Measurements from ENCODE around the gene PEX26. TPM values are rescaled to one million over a fixed set of nuclear protein-coding genes. Genes with fewer than 3 reads are reported as not detected.
A peak's percentile ranks its signal among the peaks of the same experiment; 100 is the strongest.

PEX26 gene
- total and polyA plus RNA-seq, 2 of the 13 experiments (the other 11 are each of a cell fraction or from before 2014, with no cell fraction given) = 10.6 to 25.1 TPM

DNA sequence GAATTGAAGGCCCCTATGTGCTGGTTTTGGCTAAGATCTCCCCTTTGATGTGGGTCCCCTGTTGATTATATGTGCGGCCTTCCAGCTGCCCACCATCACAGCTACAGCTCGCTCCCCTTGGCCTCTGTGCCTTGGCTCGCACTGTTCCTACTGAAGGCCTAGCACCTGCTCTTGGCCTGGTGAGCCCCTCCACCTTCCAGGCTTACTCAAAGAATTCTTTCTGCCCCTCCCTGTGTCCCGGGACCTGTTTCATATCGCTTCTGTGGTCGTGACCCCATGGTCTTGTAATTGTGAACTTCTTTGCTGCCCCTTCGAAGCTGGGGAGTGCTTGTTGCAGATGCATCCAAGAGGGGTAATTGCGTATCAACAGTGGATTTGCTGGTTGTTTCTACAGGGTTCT, 12.5 kb downstream of the PEX26 start:
- TSS peak; percentile 32 for BruUV-seq (replicated peaks)
- peaks cover 10 to 28% of the 10 kb centered on the region in 2 experiments; a peak in 4 of 5 replicates for H3K36me3 ChIP-seq (replicated peaks in 1 of 2; ENCODE audit: control insufficient read depth in 1 of 2, insufficient read depth in 2 of 2, low read length in 2 of 2)
- POLR2A ChIA-PET = interaction anchor here (2.8 kb wide), 1 partner anchor 13 kb away, joined by 33 read pairs; the partner anchor contains the start of gene PEX26

DNA sequence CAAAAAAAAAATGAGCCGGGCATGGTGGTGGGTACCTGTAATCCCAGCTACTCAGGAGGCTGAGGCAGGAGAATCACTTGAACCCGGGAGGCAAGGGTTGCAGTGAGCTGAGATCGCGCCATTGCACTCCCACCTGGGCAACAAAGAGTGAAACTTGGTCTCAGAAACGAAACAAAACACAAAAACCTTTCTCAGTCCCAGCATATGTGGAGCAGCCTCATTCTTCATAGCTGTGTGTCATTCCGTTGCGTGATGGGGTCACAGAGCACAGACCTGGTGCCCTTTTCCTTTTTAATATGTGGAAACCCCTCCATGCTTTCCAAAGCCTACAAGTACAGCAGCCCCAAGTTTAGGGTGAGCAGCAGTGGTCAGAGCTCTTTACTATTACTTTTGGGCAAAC, 13.7 kb downstream of the PEX26 start:
- peak overlapping the region; percentile 82 for H3K4me2 ChIP-seq (ENCODE audit: low read depth, low read length)
- in situ Hi-C loops (cut with HindIII; ENCODE audit: extremely low pct_ligation_motif_present, low pct_unique_long_range_greater_than_20kb) = no loop called here
- ChIA-PET POLR2A (interaction anchor here (0.6 to 2.8 kb wide), 5 partner anchors 14 to 305 kb away, joined by 3 to 33 read pairs (median 7); partner anchors contain the start of genes PEX26 and USP18), CTCF (ENCODE audit: low intra/inter-chr PET ratio, low total read pairs) (no interaction called here)
- TF ChIP-seq FOXP1 (IDR thresholded peaks at IDR 0.05) (no peak), FOXP1 (CRISPR knock-in tag; IDR thresholded peaks at IDR 0.05) (no peak), TOPORS (CRISPR knock-in tag; IDR thresholded peaks at IDR 0.05) (no peak), KDM2A (CRISPR knock-in tag; IDR thresholded peaks at IDR 0.05; ENCODE audit: borderline replicate concordance, low read depth) (no peak), HCFC1 (IDR thresholded peaks at IDR 0.05; ENCODE audit: low read depth, low read length) (no peak), ZNF446 (CRISPR knock-in tag; IDR thresholded peaks at IDR 0.05) (no peak), HDAC2 (CRISPR knock-in tag; IDR thresholded peaks at IDR 0.05) (no peak)
- intact Hi-C loops (cut with micrococcal nuclease; ENCODE audit: unreplicated experiment) = no loop called here
- peaks cover 9 to 17% of the 10 kb centered on the region in 2 experiments; a peak in 4 of 5 replicates for H3K36me3 ChIP-seq (replicated peaks in 1 of 2; ENCODE audit: control insufficient read depth in 1 of 2, insufficient read depth in 2 of 2, low read length in 2 of 2)
- H3K27ac ChIP-seq (ENCODE audit: extremely low read length, insufficient read depth, low read length) = peak overlapping the region; percentile 92
- no peak for DNase-seq (ENCODE audit: low spot score)
- H3K4me1 ChIP-seq (ENCODE audit: insufficient read depth, low read length) = peaks cover 36% of the 10 kb centered on the region
- no peak overlapping the region for H2AFZ ChIP-seq (ENCODE audit: low read length)
- WGBS (ENCODE audit: low lambda C conversion rate) = 83% methylated on average over 7 of the region's 7 CpGs
- H4K20me1 ChIP-seq (ENCODE audit: insufficient read depth, low read length) = no peaks in the 10 kb centered on the region
- peak overlapping the region; percentile 73 for H3K9ac ChIP-seq (ENCODE audit: insufficient read depth, low read depth, low read length)
- BruUV-seq (replicated peaks) = TSS peak; percentile 93
- no peaks in the 10 kb centered on the region for H3K9me3 ChIP-seq (ENCODE audit: low read length)
- ATAC-seq = peak; percentile 37; the same call in 1 of the 3 replicates
- H3K4me3 ChIP-seq (replicated peaks in 1 of 3; ENCODE audit: insufficient read depth in 1 of 3, low read depth in 2 of 3, low read length in 3 of 3) = peak overlapping the region; percentile 44 to 65 (median 56); a peak in 5 of 6 replicates
- no peaks in the 10 kb centered on the region for H3K79me2 ChIP-seq (ENCODE audit: insufficient read depth, low read length)
- H3K27me3 ChIP-seq (ENCODE audit: control insufficient read depth in 1 of 2, insufficient read depth in 2 of 2, low read length in 2 of 2) = no peaks in the 10 kb centered on the region
- FAIRE-seq = no peak

More for the DNA sequence above, 12.5 kb downstream of the PEX26 start:
- Histone ChIP-seq H4K20me1 (ENCODE audit: insufficient read depth, low read length) (no peaks in the 10 kb centered on the region), H2AFZ (ENCODE audit: low read length) (no peak overlapping the region), H3K4me3 (replicated peaks in 1 of 3; ENCODE audit: insufficient read depth in 1 of 3, low read depth in 2 of 3, low read length in 3 of 3) (no peak overlapping the region), H3K4me2 (ENCODE audit: low read depth, low read length) (no peak overlapping the region), H3K9ac (ENCODE audit: insufficient read depth, low read depth, low read length) (no peak overlapping the region), H3K79me2 (ENCODE audit: insufficient read depth, low read length) (no peaks in the 10 kb centered on the region), H3K9me3 (ENCODE audit: low read length) (no peaks in the 10 kb centered on the region), H3K27me3 (ENCODE audit: control insufficient read depth in 1 of 2, insufficient read depth in 2 of 2, low read length in 2 of 2) (no peaks in the 10 kb centered on the region), H3K4me1 (ENCODE audit: insufficient read depth, low read length) (peaks cover 36% of the 10 kb centered on the region), H3K27ac (ENCODE audit: extremely low read length, insufficient read depth, low read length) (no peak overlapping the region)
- DNase-seq (ENCODE audit: low spot score) (no peak), ATAC-seq (no peak), FAIRE-seq (no peak)
- WGBS (ENCODE audit: low lambda C conversion rate) = 96% methylated on average over 8 of the region's 8 CpGs
- no peak for TF ChIP-seq ATF7-NPFF (CRISPR knock-in tag; IDR thresholded peaks at IDR 0.05; ENCODE audit: low read depth)
- no peak for TF ChIP-seq ZSCAN12 (CRISPR knock-in tag; IDR thresholded peaks at IDR 0.05)
- TF ChIP-seq TAF1 (CRISPR knock-in tag; IDR thresholded peaks at IDR 0.05) = no peak
- no peak for TF ChIP-seq ZFP1 (CRISPR knock-in tag; IDR thresholded peaks at IDR 0.05)
- TF ChIP-seq TBL1XR1 (IDR thresholded peaks at IDR 0.05; ENCODE audit: borderline replicate concordance, low read length, partially characterized antibody) = no peak
- TF ChIP-seq, protein P1, sequence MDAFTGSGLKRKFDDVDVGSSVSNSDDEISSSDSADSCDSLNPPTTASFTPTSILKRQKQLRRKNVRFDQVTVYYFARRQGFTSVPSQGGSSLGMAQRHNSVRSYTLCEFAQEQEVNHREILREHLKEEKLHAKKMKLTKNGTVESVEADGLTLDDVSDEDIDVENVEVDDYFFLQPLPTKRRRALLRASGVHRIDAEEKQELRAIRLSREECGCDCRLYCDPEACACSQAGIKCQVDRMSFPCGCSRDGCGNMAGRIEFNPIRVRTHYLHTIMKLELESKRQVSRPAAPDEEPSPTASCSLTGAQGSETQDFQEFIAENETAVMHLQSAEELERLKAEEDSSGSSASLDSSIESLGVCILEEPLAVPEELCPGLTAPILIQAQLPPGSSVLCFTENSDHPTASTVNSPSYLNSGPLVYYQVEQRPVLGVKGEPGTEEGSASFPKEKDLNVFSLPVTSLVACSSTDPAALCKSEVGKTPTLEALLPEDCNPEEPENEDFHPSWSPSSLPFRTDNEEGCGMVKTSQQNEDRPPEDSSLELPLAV (CRISPR knock-in tag; conservative IDR thresholded peaks at IDR 0.05; ENCODE audit: low read depth) = no peak
- no peak for TF ChIP-seq PRMT3 (CRISPR knock-in tag; IDR thresholded peaks at IDR 0.05; ENCODE audit: borderline replicate concordance, low read depth)
- intact Hi-C loops (cut with micrococcal nuclease; ENCODE audit: unreplicated experiment) = no loop called here
- in situ Hi-C loops (cut with HindIII; ENCODE audit: extremely low pct_ligation_motif_present, low pct_unique_long_range_greater_than_20kb) = no loop called here
- CTCF ChIA-PET (ENCODE audit: low intra/inter-chr PET ratio, low total read pairs) = no interaction called here
